Measurements from ENCODE around the gene ZNRF3. TPM values are rescaled to one million over a fixed set of nuclear protein-coding genes. Genes with fewer than 3 reads are reported as not detected.
"Not testable (repeated sequence)": the region's sequence is repeated elsewhere in the genome, so short reads cannot be mapped to it uniquely, and the experiment has no call there.

Gene ZNRF3
- total and polyA plus RNA-seq, 4 donors, result 8.9 to 13.0 (median 11.3) TPM

DNA sequence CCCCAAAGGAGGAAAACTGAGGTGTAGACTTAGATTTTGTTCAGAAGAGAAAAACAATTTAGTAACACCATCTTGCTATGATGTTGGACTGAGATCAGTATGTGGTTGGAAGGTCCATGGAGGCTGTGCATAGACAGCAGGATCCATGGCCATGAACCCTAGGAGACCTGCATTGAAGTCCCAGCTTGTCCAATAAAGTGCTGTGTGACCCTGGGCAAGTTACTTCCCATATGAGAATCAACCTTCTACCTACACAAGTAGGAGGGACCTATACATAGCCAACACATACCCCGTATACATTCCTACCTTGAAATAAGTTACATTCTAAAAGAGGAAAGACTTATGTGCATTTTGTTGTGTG, 27.3 kb upstream of the ZNRF3 start:
- Histone ChIP-seq H3K27me3 (ENCODE audit: control insufficient read depth, insufficient read depth, low read length) (no peaks in the 10 kb centered on the region), H3K36me3 (ENCODE audit: control insufficient read depth, insufficient read depth, low read length) (no peaks in the 10 kb centered on the region), H3K4me3 (ENCODE audit: low read depth, low read length) (no peak overlapping the region), H3K4me1 (ENCODE audit: control insufficient read depth, insufficient read depth, low read length) (no peaks in the 10 kb centered on the region), H3K9me3 (ENCODE audit: control insufficient read depth, insufficient read depth, low read length) (no peaks in the 10 kb centered on the region), H3K27ac (ENCODE audit: low read depth, low read length) (no peak overlapping the region)
- DNase-seq (ENCODE audit: low read depth in 4 of 6, low spot score in 6 of 6), result no peak
- WGBS (ENCODE audit: insufficient coverage), result no CpG with 5 or more reads among the region's 1 CpG

DNA sequence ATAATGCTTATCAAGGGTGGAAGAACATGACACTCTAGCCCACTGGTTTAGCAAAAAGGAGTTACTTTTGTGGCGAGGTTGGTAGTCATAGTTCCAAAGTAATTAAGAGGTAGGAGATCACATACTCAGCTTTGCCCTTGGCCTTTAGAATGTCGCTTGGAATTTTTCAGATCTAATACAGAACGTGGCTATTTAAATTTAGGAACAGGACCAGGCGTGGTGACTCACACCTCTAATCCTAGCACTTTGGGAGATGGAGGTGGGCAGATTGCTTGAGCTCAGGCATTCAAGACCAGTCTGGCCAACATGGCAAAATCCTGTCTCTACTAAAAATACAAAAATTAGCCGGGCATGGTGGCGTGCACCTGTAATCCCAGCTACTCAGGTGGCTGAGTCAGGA, 26.1 kb upstream of the ZNRF3 start:
- H3K27me3 ChIP-seq (ENCODE audit: control insufficient read depth, insufficient read depth, low read length), result no peaks in the 10 kb centered on the region
- DNase-seq (ENCODE audit: low read depth in 4 of 6, low spot score in 6 of 6), result no peak
- no peak overlapping the region for H3K27ac ChIP-seq (ENCODE audit: low read depth, low read length)
- H3K9me3 ChIP-seq (ENCODE audit: control insufficient read depth, insufficient read depth, low read length), result no peaks in the 10 kb centered on the region
- H3K36me3 ChIP-seq (ENCODE audit: control insufficient read depth, insufficient read depth, low read length), result no peaks in the 10 kb centered on the region
- WGBS (ENCODE audit: insufficient coverage), result 97% methylated on average over 5 of the region's 6 CpGs
- no peak overlapping the region for H3K4me3 ChIP-seq (ENCODE audit: low read depth, low read length)
- H3K4me1 ChIP-seq (ENCODE audit: control insufficient read depth, insufficient read depth, low read length), result no peaks in the 10 kb centered on the region

DNA sequence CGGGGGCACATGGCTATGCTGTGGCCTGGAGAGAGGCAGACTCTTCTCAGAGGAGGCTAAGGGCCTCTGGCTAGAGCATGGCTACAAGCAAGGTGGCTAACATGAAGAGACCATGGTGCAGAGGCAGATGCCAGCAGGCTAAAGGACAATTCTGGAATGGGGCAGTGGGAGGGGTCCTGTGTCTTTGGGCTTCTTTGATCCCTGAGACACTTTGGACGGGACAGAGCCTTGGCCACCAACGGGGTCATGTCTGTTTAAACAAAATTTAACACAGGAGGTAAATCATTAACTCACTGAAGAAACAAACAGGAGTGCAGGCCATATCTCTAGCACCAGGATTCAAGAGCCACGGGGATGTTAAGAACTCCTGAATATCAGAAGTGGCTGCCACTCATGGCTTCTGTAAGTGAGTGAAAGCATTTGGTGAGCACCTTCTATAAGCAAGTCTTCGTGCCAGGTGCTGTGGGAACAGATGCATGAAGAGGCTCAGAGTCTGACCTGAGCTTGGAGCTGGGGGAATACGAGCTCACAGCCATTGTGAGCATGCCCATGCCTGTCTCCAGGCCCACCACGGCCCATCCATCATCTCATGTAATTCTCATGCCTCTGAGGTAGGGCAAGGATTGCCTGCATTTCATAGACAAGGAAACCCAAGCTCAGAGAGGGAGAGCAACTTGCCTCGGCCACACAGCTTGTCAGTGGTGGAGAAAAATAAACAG, 18.3 kb upstream of the ZNRF3 start:
- Histone ChIP-seq H3K36me3 (ENCODE audit: control insufficient read depth, insufficient read depth, low read length) (no peaks in the 10 kb centered on the region), H3K4me3 (ENCODE audit: low read depth, low read length) (no peak overlapping the region), H3K27ac (ENCODE audit: low read depth, low read length) (no peak overlapping the region), H3K4me1 (ENCODE audit: control insufficient read depth, insufficient read depth, low read length) (no peaks in the 10 kb centered on the region), H3K9me3 (ENCODE audit: control insufficient read depth, insufficient read depth, low read length) (no peaks in the 10 kb centered on the region), H3K27me3 (ENCODE audit: control insufficient read depth, insufficient read depth, low read length) (no peaks in the 10 kb centered on the region)
- DNase-seq (ENCODE audit: low read depth in 4 of 6, low spot score in 6 of 6), result no peak
- 75% methylated on average over 8 of the region's 8 CpGs for WGBS (ENCODE audit: insufficient coverage)

DNA sequence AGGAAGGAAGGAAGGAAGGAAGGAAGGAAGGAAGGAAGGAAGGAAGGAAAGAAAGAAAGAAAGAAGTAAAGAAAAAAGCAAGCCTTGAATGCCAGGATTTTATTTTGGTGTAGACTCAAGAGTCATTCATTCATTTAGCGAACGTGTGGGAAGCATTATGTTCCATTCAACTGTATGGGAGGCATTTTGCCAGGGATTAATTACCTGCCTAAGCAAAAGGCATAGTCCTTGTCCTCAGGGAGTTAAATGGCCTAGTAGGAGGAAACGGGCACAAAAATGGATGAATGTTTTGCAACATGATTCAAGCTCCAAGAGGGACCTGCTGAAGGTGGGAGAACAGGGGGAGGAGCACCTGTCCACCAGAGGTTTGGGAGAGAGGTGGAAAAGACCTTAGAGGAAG, 16.2 kb upstream of the ZNRF3 start:
- H3K36me3 ChIP-seq (ENCODE audit: control insufficient read depth, insufficient read depth, low read length), result no peaks in the 10 kb centered on the region
- 41% methylated on average over 2 of the region's 3 CpGs for WGBS (ENCODE audit: insufficient coverage)
- H3K27me3 ChIP-seq (ENCODE audit: control insufficient read depth, insufficient read depth, low read length), result no peaks in the 10 kb centered on the region
- no peak for DNase-seq (ENCODE audit: low read depth in 4 of 6, low spot score in 6 of 6)
- H3K9me3 ChIP-seq (ENCODE audit: control insufficient read depth, insufficient read depth, low read length), result no peaks in the 10 kb centered on the region
- H3K27ac ChIP-seq (ENCODE audit: low read depth, low read length), result no peak overlapping the region
- no peak overlapping the region for H3K4me3 ChIP-seq (ENCODE audit: low read depth, low read length)
- no peaks in the 10 kb centered on the region for H3K4me1 ChIP-seq (ENCODE audit: control insufficient read depth, insufficient read depth, low read length)

DNA sequence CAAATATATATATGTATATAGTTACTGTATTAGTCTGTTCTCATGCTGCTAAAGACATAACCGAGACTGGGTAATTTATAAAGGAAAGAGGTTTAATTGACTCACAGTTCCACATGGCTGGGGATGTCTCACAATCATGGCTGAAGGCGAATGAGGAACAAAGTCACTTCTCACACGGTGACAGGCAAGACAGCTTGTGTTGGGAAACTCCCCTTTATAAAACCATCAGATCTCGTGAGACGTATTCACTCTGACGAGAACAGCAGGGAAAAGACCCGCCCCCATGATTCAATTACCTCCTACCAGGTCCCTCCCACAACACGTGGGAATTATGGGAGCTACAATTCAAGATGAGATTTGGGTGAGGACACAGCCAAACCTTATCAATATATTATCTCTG, 15.0 kb upstream of the ZNRF3 start:
- H3K27ac ChIP-seq (ENCODE audit: low read depth, low read length); H3K27me3 ChIP-seq (ENCODE audit: control insufficient read depth, insufficient read depth, low read length); H3K4me1 ChIP-seq (ENCODE audit: control insufficient read depth, insufficient read depth, low read length); H3K9me3 ChIP-seq (ENCODE audit: control insufficient read depth, insufficient read depth, low read length); DNase-seq (ENCODE audit: low read depth in 4 of 6, low spot score in 6 of 6); H3K4me3 ChIP-seq (ENCODE audit: low read depth, low read length); H3K36me3 ChIP-seq (ENCODE audit: control insufficient read depth, insufficient read depth, low read length): not testable (repeated sequence)
- WGBS (ENCODE audit: insufficient coverage), result 64% methylated on average over 2 of the region's 8 CpGs

DNA sequence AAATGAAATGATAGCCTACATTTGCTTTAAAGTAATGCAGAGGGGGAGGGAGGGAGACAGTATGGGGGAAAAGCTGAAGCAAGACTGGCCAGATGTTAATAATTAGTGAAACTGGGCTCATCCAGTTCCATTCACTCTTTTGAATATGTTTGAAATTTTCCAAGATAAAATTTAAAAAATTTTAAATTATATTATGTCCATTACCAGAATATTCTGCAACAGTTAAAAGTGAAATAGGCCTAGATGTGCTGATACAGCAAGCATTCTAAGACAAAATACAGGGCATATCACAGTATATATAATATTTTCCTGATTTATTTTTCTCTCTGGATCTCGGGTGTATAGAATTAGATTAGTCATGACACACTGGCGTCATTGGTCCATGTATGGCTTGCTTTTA, 13.6 kb upstream of the ZNRF3 start:
- DNase-seq (ENCODE audit: low read depth in 4 of 6, low spot score in 6 of 6), result no peak
- no peaks in the 10 kb centered on the region for H3K27me3 ChIP-seq (ENCODE audit: control insufficient read depth, insufficient read depth, low read length)
- H3K27ac ChIP-seq (ENCODE audit: low read depth, low read length), result no peak overlapping the region
- H3K4me1 ChIP-seq (ENCODE audit: control insufficient read depth, insufficient read depth, low read length), result no peaks in the 10 kb centered on the region
- no peaks in the 10 kb centered on the region for H3K9me3 ChIP-seq (ENCODE audit: control insufficient read depth, insufficient read depth, low read length)
- no peak overlapping the region for H3K4me3 ChIP-seq (ENCODE audit: low read depth, low read length)
- no peaks in the 10 kb centered on the region for H3K36me3 ChIP-seq (ENCODE audit: control insufficient read depth, insufficient read depth, low read length)
- no CpG with 5 or more reads among the region's 2 CpGs for WGBS (ENCODE audit: insufficient coverage)

DNA sequence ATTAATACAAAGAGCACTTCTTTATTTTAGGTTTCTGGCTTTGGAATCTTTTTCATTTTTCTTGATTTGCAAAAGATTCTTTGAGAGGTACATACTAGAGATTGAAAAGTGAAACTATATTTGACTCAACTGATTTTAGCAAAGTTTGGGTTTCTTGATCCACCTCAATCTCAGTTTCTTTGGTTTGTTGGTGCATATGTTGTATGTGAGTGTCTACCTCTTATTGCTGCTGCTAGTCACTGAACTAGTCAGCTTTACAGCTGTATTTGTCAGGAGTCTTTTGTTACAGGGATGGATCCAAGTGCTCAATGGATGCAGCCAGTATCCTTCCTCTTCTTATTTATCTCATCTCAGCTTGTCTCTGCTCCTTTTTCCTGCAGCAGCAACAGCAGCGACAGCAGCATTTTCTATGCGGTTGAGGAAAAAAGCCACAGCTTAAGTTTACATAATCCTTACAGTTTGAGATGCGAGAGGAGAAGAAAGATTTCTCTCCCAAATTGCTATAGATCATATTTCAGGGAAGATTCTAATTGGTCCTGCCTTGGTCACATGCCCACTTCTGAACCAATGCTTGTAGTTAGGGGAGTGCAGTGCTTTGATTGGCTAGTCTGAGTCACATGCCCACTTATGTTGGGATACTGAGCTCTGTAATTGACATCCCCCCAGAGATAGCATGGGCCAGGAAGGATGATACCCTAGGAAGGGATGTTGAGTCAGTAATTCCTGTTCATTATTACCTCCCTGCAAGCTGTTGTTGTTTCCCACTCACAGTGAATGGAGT, 10.0 kb upstream of the ZNRF3 start:
- WGBS (ENCODE audit: insufficient coverage), result 40% methylated on average over 1 of the region's 3 CpGs
- no peaks in the 10 kb centered on the region for H3K27me3 ChIP-seq (ENCODE audit: control insufficient read depth, insufficient read depth, low read length)
- H3K9me3 ChIP-seq (ENCODE audit: control insufficient read depth, insufficient read depth, low read length), result no peaks in the 10 kb centered on the region
- no peak overlapping the region for H3K27ac ChIP-seq (ENCODE audit: low read depth, low read length)
- no peak for DNase-seq (ENCODE audit: low read depth in 4 of 6, low spot score in 6 of 6)
- H3K4me1 ChIP-seq (ENCODE audit: control insufficient read depth, insufficient read depth, low read length), result no peaks in the 10 kb centered on the region
- H3K4me3 ChIP-seq (ENCODE audit: low read depth, low read length), result no peak overlapping the region
- no peaks in the 10 kb centered on the region for H3K36me3 ChIP-seq (ENCODE audit: control insufficient read depth, insufficient read depth, low read length)

DNA sequence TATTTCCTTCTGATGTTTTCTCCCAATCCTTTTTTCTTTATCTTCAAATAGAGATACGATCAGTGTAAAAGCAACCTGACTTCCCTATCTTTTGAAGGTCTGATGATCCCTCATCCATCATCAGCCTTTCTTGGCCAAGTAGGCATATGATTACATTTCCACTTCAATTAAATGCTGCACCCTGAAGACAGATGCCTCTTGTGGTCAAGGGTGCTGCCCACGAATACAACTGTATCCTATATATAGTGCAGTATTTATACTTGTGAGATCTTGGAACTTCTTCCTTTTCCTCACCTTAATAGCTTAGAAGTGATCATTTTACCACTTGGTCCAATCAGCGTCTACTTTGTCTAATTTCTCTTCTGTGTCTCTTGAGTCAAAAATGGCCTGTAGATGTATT, 9.3 kb upstream of the ZNRF3 start:
- no peak for DNase-seq (ENCODE audit: low read depth in 4 of 6, low spot score in 6 of 6)
- Histone ChIP-seq H3K9me3 (ENCODE audit: control insufficient read depth, insufficient read depth, low read length) (no peaks in the 10 kb centered on the region), H3K27ac (ENCODE audit: low read depth, low read length) (no peak overlapping the region), H3K4me3 (ENCODE audit: low read depth, low read length) (no peak overlapping the region), H3K36me3 (ENCODE audit: control insufficient read depth, insufficient read depth, low read length) (no peaks in the 10 kb centered on the region), H3K4me1 (ENCODE audit: control insufficient read depth, insufficient read depth, low read length) (no peaks in the 10 kb centered on the region), H3K27me3 (ENCODE audit: control insufficient read depth, insufficient read depth, low read length) (no peaks in the 10 kb centered on the region)
- 100% methylated on average over 1 of the region's 3 CpGs for WGBS (ENCODE audit: insufficient coverage)

DNA sequence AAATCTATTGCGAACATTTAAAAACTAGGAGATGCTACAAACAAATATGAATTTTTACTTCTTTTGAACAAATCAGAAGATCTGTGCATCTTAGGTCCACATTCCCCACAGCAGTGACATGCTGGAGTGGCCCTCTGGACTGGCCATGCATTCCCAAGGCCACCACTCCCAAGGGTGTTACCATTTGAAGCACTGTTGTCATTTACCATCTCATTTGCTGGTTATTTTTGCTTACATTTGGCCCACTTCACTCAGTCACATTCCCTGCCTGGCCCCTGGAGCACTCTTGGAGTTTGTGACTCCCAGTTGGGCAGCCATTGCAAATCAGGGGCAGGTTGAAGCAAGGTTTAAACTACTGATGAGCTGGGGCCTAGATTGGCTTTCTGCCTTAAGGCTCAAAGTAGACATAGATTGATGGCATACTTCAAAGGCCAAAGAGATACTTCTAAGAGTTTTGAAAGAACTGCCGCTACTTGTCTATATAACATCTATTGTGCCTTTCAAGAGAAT, 8.5 kb upstream of the ZNRF3 start:
- Histone ChIP-seq H3K27ac (ENCODE audit: low read depth, low read length) (no peak overlapping the region), H3K4me1 (ENCODE audit: control insufficient read depth, insufficient read depth, low read length) (no peaks in the 10 kb centered on the region), H3K27me3 (ENCODE audit: control insufficient read depth, insufficient read depth, low read length) (no peaks in the 10 kb centered on the region), H3K4me3 (ENCODE audit: low read depth, low read length) (no peak overlapping the region), H3K36me3 (ENCODE audit: control insufficient read depth, insufficient read depth, low read length) (no peaks in the 10 kb centered on the region), H3K9me3 (ENCODE audit: control insufficient read depth, insufficient read depth, low read length) (no peaks in the 10 kb centered on the region)
- 100% methylated on average over 1 of the region's 2 CpGs for WGBS (ENCODE audit: insufficient coverage)
- no peak for DNase-seq (ENCODE audit: low read depth in 4 of 6, low spot score in 6 of 6)

DNA sequence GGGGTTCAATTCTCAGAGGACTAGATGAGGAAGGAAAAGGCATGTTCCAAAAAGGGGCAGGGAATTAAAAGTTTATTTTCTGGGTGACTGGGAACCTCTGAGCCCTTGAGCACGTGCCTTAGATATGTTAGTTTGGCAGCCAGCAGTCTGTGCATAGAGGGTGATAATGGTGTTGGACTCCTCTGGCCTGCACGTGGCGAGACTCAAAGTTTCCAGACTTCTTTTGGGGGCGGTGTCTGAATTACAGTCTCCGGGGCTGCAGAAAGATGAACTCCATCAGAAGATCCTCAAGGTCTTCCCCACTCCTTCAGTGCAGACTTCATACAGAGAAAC, 861 bp upstream of the ZNRF3 start:
- peaks cover 17% of the 10 kb centered on the region for H3K4me1 ChIP-seq (ENCODE audit: control insufficient read depth, insufficient read depth, low read length)
- peak overlapping the region; percentile 71 for H3K4me3 ChIP-seq (ENCODE audit: low read depth, low read length)
- H3K27ac ChIP-seq (ENCODE audit: low read depth, low read length), result peak overlapping the region; percentile 83
- peaks cover 3% of the 10 kb centered on the region for H3K27me3 ChIP-seq (ENCODE audit: control insufficient read depth, insufficient read depth, low read length)
- 6% methylated on average over 5 of the region's 5 CpGs for WGBS (ENCODE audit: insufficient coverage)
- no peaks in the 10 kb centered on the region for H3K36me3 ChIP-seq (ENCODE audit: control insufficient read depth, insufficient read depth, low read length)
- no peaks in the 10 kb centered on the region for H3K9me3 ChIP-seq (ENCODE audit: control insufficient read depth, insufficient read depth, low read length)
- DNase-seq (ENCODE audit: low read depth in 4 of 6, low spot score in 6 of 6), result no peak
